HG03064 (cell line): ENCODE results near the gene CRMP1.

ENCODE experiments used
- ATAC-seq: cut with Tn5 transposase; IDR thresholded peaks from one replicate; pipeline ENCODE4 v1.9.1; 2021; ENCODE audit warnings: low read depth; ENCODE audit not compliant: unreplicated experiment

Gene CRMP1

GRCh38 chr4:5921101-5921980 is 28.5 kb upstream of the CRMP1 start:
- no peak for ATAC-seq

- no peak for ATAC-seq
These were observed 26.7 kb upstream of the CRMP1 start for GRCh38 chr4:5919571-5919970.

GRCh38 chr4:5919044-5919443 is 26.2 kb upstream of the CRMP1 start:
- ATAC-seq, result no peak

GRCh38 chr4:5918331-5918985 is 25.6 kb upstream of the CRMP1 start:
- no peak for ATAC-seq

GRCh38 chr4:5917672-5918071 is 24.8 kb upstream of the CRMP1 start:
- ATAC-seq, result no peak

GRCh38 chr4:5916229-5916628 is 23.3 kb upstream of the CRMP1 start:
- no peak for ATAC-seq

GRCh38 chr4:5913454-5913853 is 20.6 kb upstream of the CRMP1 start:
- ATAC-seq, result no peak

GRCh38 chr4:5912614-5913019 is 19.7 kb upstream of the CRMP1 start:
- ATAC-seq, result no peak

GRCh38 chr4:5908876-5909427 is 16.1 kb upstream of the CRMP1 start:
- ATAC-seq, result no peak

GRCh38 chr4:5906191-5906590 is 13.3 kb upstream of the CRMP1 start:
- ATAC-seq, result no peak

- ATAC-seq, result no peak
These were observed 12.8 kb upstream of the CRMP1 start for GRCh38 chr4:5905714-5906113.

- no peak for ATAC-seq
These were observed 8.0 kb upstream of the CRMP1 start for GRCh38 chr4:5900844-5901243.

GRCh38 chr4:5899881-5900280 is 7.0 kb upstream of the CRMP1 start:
- no peak for ATAC-seq

GRCh38 chr4:5899396-5899795 is 6.5 kb upstream of the CRMP1 start:
- ATAC-seq, result no peak

GRCh38 chr4:5897674-5898073 is 4.8 kb upstream of the CRMP1 start:
- ATAC-seq, result no peak

- ATAC-seq, result no peak
These were observed 2.4 kb upstream of the CRMP1 start for GRCh38 chr4:5895287-5895686.

GRCh38 chr4:5894266-5894665 is 1.4 kb upstream of the CRMP1 start:
- ATAC-seq, result no peak

- no peak for ATAC-seq
These were observed 705 bp upstream of the CRMP1 start for GRCh38 chr4:5893591-5893990.

- no peak for ATAC-seq
These were observed 423 bp downstream of the CRMP1 start for GRCh38 chr4:5892323-5893003.

- no peak for ATAC-seq
These were observed 1.1 kb downstream of the CRMP1 start for GRCh38 chr4:5891563-5892322.
